Upper lobe of right lung (tissue), 1 donor: ENCODE measurements around the gene CDH23. TPM values are rescaled to one million over a fixed set of nuclear protein-coding genes. Genes with fewer than 3 reads are reported as not detected.

Experiments
- ATAC-seq: fragments of 200-7000 bp; cut with Tn5 transposase; one replicate; pipeline ENCODE4 v1.9.1; 2020; ENCODE audit warnings: mild to moderate bottlenecking, moderate library complexity
- DNase-seq: peaks from one replicate; pipeline ENCODE4 v3.0.0-alpha.2; 2020
- H3K27ac ChIP-seq: fragments of 200-600 bp; one replicate; pipeline ENCODE4 v1.8.0; 2022
- H3K27me3 ChIP-seq: fragments of 200-600 bp; one replicate; pipeline ENCODE4 v1.8.0; 2022; ENCODE audit warnings: mild to moderate bottlenecking
- H3K36me3 ChIP-seq: fragments of 200-600 bp; one replicate; pipeline ENCODE4 v1.8.0; 2022
- H3K4me1 ChIP-seq: fragments of 200-600 bp; one replicate; pipeline ENCODE4 v1.8.0; 2022
- H3K4me3 ChIP-seq: fragments of 200-600 bp; one replicate; pipeline ENCODE4 v1.8.0; 2022; ENCODE audit warnings: mild to moderate bottlenecking
- H3K9me3 ChIP-seq: fragments of 200-600 bp; one replicate; pipeline ENCODE4 v1.8.0; 2022
- intact Hi-C: fragments of 100-400 bp; cut with DNase I; formaldehyde crosslinking; loops from one replicate; pipeline ENCODE4 v1.11.0; 2022
- total RNA-seq: library from RNA; stranded (reverse); fragmentation: NEBNext Ultra II Directional; extraction: Animal tissue kit (Norgen Biotek cat#: 25700); gene quantifications from one replicate; pipeline ENCODE4 v1.2.1, GENCODE V29; 2021
- TF ChIP-seq, protein P1 (sequence below): fragments of 200-600 bp; IDR thresholded peaks from one replicate; pipeline ENCODE4 v1.8.0; 2022; ENCODE audit warnings: antibody characterized with exemption
- donor health status: DM: no; HTN: yes; CAD: no; lungs with severe emphysema.

The CDH23 gene
- total RNA-seq, 1 donor from 2014 or later: 10.9 TPM

DNA sequence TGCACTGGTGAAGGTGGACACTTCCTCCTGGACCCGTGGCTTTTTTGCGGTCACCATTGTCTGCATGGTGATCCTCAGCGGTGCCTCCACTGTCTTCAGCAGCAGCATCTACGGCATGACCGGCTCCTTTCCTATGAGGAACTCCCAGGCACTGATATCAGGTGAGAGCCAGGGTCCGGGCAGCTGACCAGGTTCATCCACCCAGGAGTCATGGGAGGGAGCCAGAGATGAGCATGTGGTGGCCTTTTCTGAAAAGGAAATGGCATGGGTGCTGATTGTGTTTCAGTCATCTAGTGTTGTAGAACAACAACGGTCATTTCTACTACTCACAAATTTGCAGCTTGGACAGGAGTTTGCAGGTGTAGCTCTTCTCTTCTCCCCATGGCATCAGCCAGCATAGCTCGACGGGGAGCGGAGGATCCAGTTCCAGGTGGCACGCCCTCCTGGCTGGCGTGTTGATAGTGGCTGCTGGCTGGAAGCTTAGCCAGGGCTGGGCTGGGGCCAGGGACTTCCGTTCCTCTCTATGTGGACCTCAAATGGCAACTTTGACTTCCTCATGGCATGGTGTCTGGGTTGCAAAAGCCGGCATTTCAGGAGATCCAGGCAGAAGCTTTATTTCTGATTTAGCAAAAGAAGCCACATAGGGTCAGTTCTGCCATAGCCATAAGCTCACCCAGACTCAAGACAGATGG, 44.9 kb upstream of the CDH23 start:
- H3K36me3 ChIP-seq: peaks cover 21% of the 10 kb centered on the region
- no peaks in the 10 kb centered on the region for H3K27me3 ChIP-seq
- no peak for DNase-seq
- no peaks in the 10 kb centered on the region for H3K4me1 ChIP-seq
- no peak overlapping the region for H3K4me3 ChIP-seq
- TF ChIP-seq, protein P1, sequence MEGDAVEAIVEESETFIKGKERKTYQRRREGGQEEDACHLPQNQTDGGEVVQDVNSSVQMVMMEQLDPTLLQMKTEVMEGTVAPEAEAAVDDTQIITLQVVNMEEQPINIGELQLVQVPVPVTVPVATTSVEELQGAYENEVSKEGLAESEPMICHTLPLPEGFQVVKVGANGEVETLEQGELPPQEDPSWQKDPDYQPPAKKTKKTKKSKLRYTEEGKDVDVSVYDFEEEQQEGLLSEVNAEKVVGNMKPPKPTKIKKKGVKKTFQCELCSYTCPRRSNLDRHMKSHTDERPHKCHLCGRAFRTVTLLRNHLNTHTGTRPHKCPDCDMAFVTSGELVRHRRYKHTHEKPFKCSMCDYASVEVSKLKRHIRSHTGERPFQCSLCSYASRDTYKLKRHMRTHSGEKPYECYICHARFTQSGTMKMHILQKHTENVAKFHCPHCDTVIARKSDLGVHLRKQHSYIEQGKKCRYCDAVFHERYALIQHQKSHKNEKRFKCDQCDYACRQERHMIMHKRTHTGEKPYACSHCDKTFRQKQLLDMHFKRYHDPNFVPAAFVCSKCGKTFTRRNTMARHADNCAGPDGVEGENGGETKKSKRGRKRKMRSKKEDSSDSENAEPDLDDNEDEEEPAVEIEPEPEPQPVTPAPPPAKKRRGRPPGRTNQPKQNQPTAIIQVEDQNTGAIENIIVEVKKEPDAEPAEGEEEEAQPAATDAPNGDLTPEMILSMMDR: no peak
- intact Hi-C loops: no loop called here
- ATAC-seq: peak; percentile 67
- H3K27ac ChIP-seq: no peak overlapping the region
- H3K9me3 ChIP-seq: no peaks in the 10 kb centered on the region

DNA sequence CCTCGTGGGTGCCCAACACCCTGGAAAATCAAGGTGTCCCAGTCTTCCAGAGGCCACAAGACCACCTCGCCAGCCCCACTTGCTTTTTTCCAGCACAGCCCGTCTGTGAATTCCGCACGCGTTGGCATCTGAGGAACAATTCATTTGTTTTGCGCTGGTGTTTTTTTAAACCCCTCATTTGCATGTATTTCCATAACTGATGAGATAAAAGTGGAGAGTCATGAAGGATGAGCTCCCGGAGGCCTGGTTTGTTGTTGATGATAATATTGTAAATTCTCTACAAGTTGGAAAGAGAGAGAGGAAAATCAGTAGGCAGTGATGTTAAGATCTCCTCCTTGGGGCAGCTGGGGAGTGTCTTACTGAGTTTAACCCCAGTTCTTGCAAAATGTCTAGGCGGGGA, 43.1 kb upstream of the CDH23 start:
- Histone ChIP-seq H3K27ac (no peak overlapping the region), H3K4me1 (no peaks in the 10 kb centered on the region), H3K36me3 (peaks cover 21% of the 10 kb centered on the region), H3K27me3 (no peaks in the 10 kb centered on the region), H3K9me3 (no peaks in the 10 kb centered on the region), H3K4me3 (no peak overlapping the region)
- TF ChIP-seq, protein P1: no peak
- intact Hi-C loops: no loop called here
- DNase-seq (no peak), ATAC-seq (no peak)

DNA sequence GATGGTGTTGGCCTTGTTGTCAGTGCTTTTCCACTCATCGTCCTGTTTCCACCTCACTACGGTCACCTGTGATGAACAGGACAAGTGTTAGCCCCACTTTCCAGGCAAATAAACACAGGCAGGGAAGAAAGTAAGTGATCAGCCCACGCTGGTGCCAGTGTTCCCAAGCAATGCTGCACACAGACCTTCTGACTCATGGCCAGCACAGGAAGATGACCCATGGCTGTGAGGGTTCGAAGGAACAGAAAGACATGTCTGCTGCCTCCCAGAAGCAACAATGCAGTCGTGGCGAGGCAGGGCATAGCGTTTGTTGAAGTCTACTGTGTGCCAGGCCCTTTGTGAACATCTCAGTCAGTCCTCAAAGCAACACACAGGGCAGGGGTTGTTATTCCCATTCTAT, 41.9 kb upstream of the CDH23 start:
- ATAC-seq (no peak), DNase-seq (no peak)
- Histone ChIP-seq H3K27me3 (no peaks in the 10 kb centered on the region), H3K9me3 (no peaks in the 10 kb centered on the region), H3K4me3 (no peak overlapping the region), H3K4me1 (no peaks in the 10 kb centered on the region), H3K36me3 (peaks cover 21% of the 10 kb centered on the region), H3K27ac (no peak overlapping the region)
- TF ChIP-seq, protein P1: no peak
- intact Hi-C loops: no loop called here

DNA sequence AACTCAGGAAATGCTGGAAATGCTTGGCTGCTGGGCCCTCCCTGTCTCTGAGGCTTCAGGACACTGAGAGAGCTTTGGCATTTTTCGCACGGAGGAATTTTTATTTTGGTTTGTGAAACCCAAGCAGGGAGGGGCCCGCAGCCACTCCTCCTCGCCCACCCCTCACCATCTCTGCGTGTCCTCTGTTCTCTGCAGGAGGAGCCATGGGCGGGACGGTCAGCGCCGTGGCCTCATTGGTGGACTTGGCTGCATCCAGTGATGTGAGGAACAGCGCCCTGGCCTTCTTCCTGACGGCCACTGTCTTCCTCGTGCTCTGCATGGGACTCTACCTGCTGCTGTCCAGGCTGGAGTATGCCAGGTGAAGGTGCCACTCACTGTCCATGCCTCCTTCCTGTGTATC, 40.8 kb upstream of the CDH23 start:
- Histone ChIP-seq H3K27me3 (no peaks in the 10 kb centered on the region), H3K9me3 (no peaks in the 10 kb centered on the region), H3K4me1 (no peaks in the 10 kb centered on the region), H3K27ac (no peak overlapping the region), H3K36me3 (peaks cover 21% of the 10 kb centered on the region), H3K4me3 (no peak overlapping the region)
- no peak for DNase-seq
- TF ChIP-seq, protein P1: no peak
- no peak for ATAC-seq
- intact Hi-C loops: no loop called here

DNA sequence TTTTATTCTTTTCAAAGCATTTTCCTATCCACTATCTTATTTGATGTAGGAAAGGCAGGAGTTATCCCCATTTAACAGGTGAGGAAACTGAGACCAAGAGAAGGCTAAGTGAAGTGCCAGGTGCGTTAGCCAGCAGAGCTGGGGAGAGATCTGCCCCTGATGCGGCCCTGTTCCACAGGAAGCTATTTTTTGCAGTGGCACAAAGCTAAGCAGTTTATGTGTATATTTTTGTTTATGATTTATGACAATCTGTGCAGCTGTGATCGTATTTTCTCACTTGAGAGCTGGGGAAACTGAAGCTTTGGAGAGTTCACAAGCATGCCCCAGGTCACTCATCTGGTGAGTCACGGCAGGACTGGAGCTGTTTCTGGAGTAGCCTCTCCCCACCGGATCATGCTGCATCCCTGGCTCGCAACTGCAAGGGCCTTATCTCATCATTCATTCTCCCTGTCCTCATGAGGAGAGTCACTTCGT, 38.9 kb upstream of the CDH23 start:
- no peaks in the 10 kb centered on the region for H3K9me3 ChIP-seq
- no peaks in the 10 kb centered on the region for H3K4me1 ChIP-seq
- intact Hi-C loops: no loop called here
- no peak overlapping the region for H3K4me3 ChIP-seq
- H3K27ac ChIP-seq: no peak overlapping the region
- H3K27me3 ChIP-seq: no peaks in the 10 kb centered on the region
- TF ChIP-seq, protein P1: no peak
- ATAC-seq (no peak), DNase-seq (no peak)
- peaks cover 24% of the 10 kb centered on the region for H3K36me3 ChIP-seq
